Kidney epithelial cell (primary cell): ENCODE results near the gene PRR13. TPM values are rescaled to one million over a fixed set of nuclear protein-coding genes. Genes with fewer than 3 reads are reported as not detected.
A peak's percentile ranks its signal among the peaks of the same experiment; 100 is the strongest.
"Not testable (repeated sequence)": the region's sequence is repeated elsewhere in the genome, so short reads cannot be mapped to it uniquely, and the experiment has no call there.

Source experiments
- DNase-seq: peaks from one replicate; pipeline ENCODE4 v3.0.0-alpha.2; 2010; ENCODE audit warnings: low read depth
- H3K27me3 ChIP-seq: 2 replicates; pipeline ENCODE4 v1.6.0; 2011; ENCODE audit warnings: low read length; ENCODE audit not compliant: control insufficient read depth, insufficient read depth
- H3K36me3 ChIP-seq: 2 replicates; pipeline ENCODE4 v1.5.1; 2011; ENCODE audit warnings: low read length; ENCODE audit not compliant: control insufficient read depth, insufficient read depth
- H3K4me3 ChIP-seq: 2 replicates; pipeline ENCODE4 v1.5.1; 2011; ENCODE audit warnings: low read depth, mild to moderate bottlenecking, control low read depth, low read length
- total RNA-seq: library from RNA; depleted of rRNA; stranded (reverse); fragments of >200 nt; gene quantifications from 2 replicates; pipeline ENCODE4 v1.2.3, GENCODE V29; 2015
- TF ChIP-seq, protein P1 (sequence below): IDR thresholded peaks from 2 replicates; pipeline ENCODE4 v1.5.1; 2011; ENCODE audit warnings: mild to moderate bottlenecking, moderate library complexity, low read length, control low read depth, inconsistent platforms; ENCODE audit not compliant: insufficient read depth, poor library complexity, severe bottlenecking

The PRR13 gene, protein sequence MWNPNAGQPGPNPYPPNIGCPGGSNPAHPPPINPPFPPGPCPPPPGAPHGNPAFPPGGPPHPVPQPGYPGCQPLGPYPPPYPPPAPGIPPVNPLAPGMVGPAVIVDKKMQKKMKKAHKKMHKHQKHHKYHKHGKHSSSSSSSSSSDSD
- 82.7 and 91.4 TPM in 2 replicates for total RNA-seq

DNA sequence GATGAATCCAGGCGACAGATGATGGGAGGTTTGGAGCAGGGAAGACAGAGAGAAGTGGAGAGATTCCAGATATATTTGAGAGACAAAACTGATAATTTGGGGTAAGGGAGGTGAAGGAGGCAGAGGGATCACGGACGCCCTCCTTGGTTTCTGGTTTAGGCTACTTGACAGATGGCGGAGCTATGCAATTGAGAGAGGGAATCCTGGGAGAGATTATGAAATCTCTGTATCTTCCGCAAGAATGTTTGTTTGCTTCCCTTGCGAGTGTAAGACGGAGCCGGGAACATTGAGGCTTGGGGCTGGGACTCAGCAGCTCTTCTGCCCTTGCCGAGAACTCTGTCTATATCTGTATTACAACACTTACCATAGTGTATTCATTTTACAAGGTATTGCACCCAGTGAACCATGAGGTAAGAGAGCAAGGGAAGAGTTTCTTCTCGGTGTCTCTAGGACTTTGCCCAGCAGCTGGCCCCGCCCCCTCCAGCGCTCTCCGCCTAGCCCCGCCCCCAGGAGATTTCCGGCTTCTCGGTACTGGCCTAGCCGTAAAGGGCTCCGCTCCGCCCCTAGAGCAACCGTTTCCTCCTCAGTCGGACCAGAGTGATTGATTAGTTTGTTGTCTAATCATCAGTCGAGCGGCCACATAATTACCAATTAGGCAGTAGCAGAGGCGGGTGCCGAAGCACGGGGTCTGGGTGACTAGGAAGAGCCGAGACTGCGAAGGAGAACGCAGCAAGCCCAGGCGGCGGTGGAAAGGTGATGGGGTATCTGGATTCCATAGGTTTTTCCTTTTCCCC lies at the start of gene PRR13:
PRR13 (plus strand) TSS at position 695 of the 794 bp plus-strand sequence. CDS start 981 bp downstream, outside the sequence.
- H3K36me3 ChIP-seq: no peaks in the 10 kb centered on the region
- TF ChIP-seq, protein P1, sequence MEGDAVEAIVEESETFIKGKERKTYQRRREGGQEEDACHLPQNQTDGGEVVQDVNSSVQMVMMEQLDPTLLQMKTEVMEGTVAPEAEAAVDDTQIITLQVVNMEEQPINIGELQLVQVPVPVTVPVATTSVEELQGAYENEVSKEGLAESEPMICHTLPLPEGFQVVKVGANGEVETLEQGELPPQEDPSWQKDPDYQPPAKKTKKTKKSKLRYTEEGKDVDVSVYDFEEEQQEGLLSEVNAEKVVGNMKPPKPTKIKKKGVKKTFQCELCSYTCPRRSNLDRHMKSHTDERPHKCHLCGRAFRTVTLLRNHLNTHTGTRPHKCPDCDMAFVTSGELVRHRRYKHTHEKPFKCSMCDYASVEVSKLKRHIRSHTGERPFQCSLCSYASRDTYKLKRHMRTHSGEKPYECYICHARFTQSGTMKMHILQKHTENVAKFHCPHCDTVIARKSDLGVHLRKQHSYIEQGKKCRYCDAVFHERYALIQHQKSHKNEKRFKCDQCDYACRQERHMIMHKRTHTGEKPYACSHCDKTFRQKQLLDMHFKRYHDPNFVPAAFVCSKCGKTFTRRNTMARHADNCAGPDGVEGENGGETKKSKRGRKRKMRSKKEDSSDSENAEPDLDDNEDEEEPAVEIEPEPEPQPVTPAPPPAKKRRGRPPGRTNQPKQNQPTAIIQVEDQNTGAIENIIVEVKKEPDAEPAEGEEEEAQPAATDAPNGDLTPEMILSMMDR: no peak
- H3K27me3 ChIP-seq: no peaks in the 10 kb centered on the region
- DNase-seq: peak; percentile 99
- H3K4me3 ChIP-seq: peak within 1 kb of the TSS; percentile 60

DNA sequence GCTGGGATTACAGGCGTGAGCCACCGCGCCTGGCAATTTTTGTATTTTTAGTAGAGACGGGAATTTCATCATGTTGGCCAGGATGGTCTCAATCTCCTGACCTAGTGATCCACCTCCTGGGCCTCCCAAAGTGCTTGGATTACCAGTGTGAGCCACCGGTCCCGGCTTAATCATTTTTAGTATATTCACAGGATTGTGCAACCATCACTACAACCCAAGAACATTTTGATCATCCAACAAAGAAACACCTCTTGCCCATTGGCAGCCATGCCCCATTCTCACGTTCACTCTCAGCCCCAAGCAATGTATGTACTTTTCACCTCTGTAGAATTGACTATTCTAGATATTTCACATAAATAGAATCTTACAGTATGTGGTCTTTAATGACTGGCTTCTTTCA lies 41.6 kb upstream of the PRR13 start:
- Histone ChIP-seq H3K27me3 (no peaks in the 10 kb centered on the region), H3K4me3 (no peak overlapping the region), H3K36me3 (no peaks in the 10 kb centered on the region)
- TF ChIP-seq, protein P1: no peak
- DNase-seq: no peak

DNA sequence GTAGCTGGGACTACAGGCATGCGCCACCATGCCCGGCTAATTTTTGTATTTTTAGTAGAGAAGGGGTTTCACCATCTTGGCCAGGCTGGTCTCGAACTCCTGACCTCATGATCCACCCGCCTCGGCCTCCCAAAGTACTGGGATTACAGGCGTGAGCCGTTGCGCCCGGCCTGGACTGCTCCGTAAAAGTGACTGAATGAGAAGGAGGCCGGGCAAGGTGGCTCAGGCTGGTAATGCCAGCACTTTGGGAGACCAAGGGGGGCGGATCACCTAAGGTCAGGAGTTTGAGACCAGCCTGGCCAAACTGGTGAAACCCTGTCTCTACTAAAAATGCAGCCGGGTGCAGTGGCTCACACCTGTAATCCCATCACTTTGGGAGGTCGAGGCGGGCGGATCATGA lies 39.2 kb upstream of the PRR13 start:
- not testable (repeated sequence) for H3K27me3 ChIP-seq, DNase-seq, H3K4me3 ChIP-seq, H3K36me3 ChIP-seq

DNA sequence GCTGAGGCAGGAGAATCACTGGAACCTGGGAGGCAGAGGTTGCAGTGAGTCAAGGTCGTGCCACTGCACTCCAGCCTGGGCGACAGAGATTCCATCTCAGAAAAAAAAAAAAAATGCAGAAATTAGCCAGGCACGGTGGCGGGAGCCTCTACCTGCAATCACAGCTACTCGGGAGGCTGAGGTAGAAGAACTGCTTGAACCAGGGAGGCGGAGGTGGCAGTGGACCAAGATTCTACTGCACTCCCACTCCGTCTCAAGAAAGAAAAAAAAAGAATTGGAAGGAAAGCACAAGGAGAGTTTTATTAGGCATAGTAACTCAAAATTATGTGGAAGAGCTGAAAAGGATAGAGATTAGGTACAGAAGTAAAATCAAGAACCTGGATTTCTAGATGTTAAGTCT lies 38.7 kb upstream of the PRR13 start:
- H3K4me3 ChIP-seq: no peak overlapping the region
- no peaks in the 10 kb centered on the region for H3K27me3 ChIP-seq
- DNase-seq: no peak
- TF ChIP-seq, protein P1: no peak
- no peaks in the 10 kb centered on the region for H3K36me3 ChIP-seq

DNA sequence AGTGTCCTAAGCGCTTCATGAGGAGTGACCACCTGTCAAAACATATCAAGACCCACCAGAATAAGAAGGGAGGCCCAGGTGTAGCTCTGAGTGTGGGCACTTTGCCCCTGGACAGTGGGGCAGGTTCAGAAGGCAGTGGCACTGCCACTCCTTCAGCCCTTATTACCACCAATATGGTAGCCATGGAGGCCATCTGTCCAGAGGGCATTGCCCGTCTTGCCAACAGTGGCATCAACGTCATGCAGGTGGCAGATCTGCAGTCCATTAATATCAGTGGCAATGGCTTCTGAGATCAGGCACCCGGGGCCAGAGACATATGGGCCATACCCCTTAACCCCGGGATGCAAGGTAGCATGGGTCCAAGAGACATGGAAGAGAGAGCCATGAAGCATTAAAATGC lies 30.6 kb upstream of the PRR13 start:
- Histone ChIP-seq H3K36me3 (peaks cover 1% of the 10 kb centered on the region), H3K4me3 (no peak overlapping the region), H3K27me3 (no peaks in the 10 kb centered on the region)
- DNase-seq: no peak
- TF ChIP-seq, protein P1: no peak

DNA sequence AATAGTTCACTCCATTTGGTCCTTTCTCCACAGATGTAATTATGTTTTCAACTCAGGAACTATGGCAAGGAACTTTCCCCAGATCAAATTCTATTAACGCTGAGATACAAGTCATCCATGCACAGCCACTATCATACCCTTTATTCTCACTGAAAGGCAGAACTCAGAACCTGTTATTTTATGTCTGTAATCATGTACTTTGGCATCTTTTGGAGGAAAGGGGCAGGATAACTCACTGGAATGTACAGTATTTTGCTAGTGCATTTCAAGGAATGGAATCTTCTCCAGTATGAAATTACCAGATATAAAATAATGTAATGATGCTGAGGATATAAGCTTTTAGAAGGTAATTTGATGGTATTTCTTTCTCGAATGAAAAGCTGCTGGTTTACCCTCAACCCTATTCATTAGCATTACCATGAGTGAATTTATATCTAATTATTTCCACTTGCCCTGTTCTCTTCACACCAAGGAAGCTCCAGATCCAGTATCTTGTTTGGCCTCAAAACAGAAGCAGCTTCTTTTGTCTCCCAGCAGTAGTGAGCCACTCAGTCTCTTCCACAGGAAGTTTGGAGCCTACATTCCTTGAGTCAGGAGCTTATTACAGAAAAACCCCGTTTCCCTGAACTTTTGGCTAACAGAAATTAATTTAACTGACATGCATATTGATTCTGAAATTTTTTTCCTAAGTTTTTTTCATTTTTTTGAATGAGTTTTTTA lies 27.9 kb upstream of the PRR13 start:
- H3K27me3 ChIP-seq: no peaks in the 10 kb centered on the region
- TF ChIP-seq, protein P1: no peak
- H3K4me3 ChIP-seq: no peak overlapping the region
- H3K36me3 ChIP-seq: peaks cover 1% of the 10 kb centered on the region
- DNase-seq: no peak
